ENCODE measurements around the gene PRR5L.
A peak's percentile ranks its signal among the peaks of the same experiment; 100 is the strongest.

PRR5L gene

GRCh38 chr11:36417154-36417553, 121.1 kb downstream of the PRR5L start:
- Mint-ChIP-seq H3K36me3 (ENCODE audit: insufficient read depth) (peaks cover 49% of the 10 kb centered on the region), H3K27me3 (no peaks in the 10 kb centered on the region), H3K4me3 (peak overlapping the region; percentile 21), H3K9me3 (no peaks in the 10 kb centered on the region), H3K4me1 (peaks cover 83% of the 10 kb centered on the region), H3K27ac (ENCODE audit: low read depth) (peak overlapping the region; percentile 10)
- ATAC-seq (replicated peaks; ENCODE audit: extremely low read depth, poor library complexity, severe bottlenecking) = no peak
- no peak for DNase-seq (ENCODE audit: low spot score in 2 of 2)

DNA sequence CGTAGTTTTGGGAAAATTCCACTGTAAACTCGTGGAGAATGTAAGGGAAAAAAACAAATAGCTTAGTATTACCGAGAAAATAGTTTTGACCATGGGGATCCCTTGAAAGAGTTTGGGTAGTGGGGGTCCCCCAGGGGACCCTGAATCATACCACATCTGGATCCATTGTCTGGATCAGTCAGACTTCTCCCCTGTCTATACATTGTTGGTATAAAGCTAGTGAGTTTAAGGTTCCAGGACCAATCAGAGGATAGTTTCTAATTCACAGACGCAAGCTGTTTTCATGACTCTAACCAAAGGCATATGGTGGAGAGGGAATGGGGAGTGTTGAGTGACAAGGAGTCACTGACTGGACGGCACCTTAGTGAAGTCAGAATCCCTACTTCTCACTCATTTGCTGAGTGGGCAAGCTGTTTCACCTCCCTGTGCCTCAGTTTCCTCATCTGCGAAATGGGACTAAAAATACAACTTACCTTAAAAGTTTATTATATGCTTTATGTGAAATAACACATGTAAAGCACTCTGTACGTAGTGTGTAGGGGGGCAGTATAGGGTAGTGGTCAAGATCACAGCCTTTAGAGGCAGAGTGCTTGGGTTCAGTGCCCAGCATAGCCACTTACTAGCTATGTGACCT, 123.8 kb downstream of the PRR5L start:
- H3K27me3 Mint-ChIP-seq = no peaks in the 10 kb centered on the region
- H3K36me3 Mint-ChIP-seq (ENCODE audit: insufficient read depth) = peaks cover 64% of the 10 kb centered on the region
- DNase-seq (ENCODE audit: low spot score in 2 of 2) = no peak
- ATAC-seq (replicated peaks; ENCODE audit: extremely low read depth, poor library complexity, severe bottlenecking) = no peak
- H3K27ac Mint-ChIP-seq (ENCODE audit: low read depth) = peak overlapping the region; percentile 94
- H3K4me3 Mint-ChIP-seq = peak overlapping the region; percentile 73
- H3K4me1 Mint-ChIP-seq = peaks cover 92% of the 10 kb centered on the region
- no peaks in the 10 kb centered on the region for H3K9me3 Mint-ChIP-seq

- ATAC-seq (replicated peaks; ENCODE audit: extremely low read depth, poor library complexity, severe bottlenecking) = no peak
- peak overlapping the region; percentile 94 for H3K27ac Mint-ChIP-seq (ENCODE audit: low read depth)
- H3K27me3 Mint-ChIP-seq = no peaks in the 10 kb centered on the region
- H3K9me3 Mint-ChIP-seq = no peaks in the 10 kb centered on the region
- peaks cover 90% of the 10 kb centered on the region for H3K4me1 Mint-ChIP-seq
- DNase-seq (ENCODE audit: low spot score in 2 of 2) = no peak
- H3K36me3 Mint-ChIP-seq (ENCODE audit: insufficient read depth) = peaks cover 77% of the 10 kb centered on the region
- peak overlapping the region; percentile 73 for H3K4me3 Mint-ChIP-seq
Observed at GRCh38 chr11:36421546-36422155, 125.6 kb downstream of the PRR5L start.

- ATAC-seq (replicated peaks; ENCODE audit: extremely low read depth, poor library complexity, severe bottlenecking) = no peak
- DNase-seq (ENCODE audit: low spot score in 2 of 2) = no peak
- Mint-ChIP-seq H3K27ac (ENCODE audit: low read depth) (peak overlapping the region; percentile 90), H3K4me1 (peaks cover 74% of the 10 kb centered on the region), H3K9me3 (no peaks in the 10 kb centered on the region), H3K27me3 (no peaks in the 10 kb centered on the region), H3K4me3 (peak overlapping the region; percentile 51), H3K36me3 (ENCODE audit: insufficient read depth) (peaks cover 70% of the 10 kb centered on the region)
Observed at GRCh38 chr11:36425561-36426081, 129.5 kb downstream of the PRR5L start.

DNA sequence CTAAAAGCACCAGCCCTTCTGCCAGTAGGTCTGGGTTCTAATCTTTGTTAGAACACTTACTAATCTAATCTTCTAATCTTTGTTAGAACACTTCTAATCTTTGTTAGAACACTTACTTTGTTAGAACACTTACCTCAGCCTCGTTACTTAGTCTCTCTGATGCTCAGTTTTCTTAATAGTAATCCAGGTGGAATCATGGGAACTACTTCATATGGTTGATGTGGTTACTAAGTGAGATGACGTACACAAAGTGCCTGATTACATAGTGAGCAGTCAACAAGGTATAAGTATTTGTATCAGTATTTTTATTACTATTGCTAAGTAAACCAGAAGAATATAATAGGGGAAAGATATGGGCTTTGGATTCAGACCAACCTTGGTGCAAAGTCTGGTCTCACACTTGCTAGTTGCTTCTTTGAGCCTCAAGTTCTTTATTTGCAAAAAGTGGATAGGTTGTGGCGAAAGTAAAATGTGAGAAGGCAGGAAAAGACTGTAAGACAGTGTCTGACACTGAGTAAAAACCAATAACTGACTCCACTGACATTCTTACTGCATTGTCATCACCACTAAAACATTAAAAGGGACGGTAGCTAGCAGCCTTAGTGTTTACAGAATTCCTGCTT, 130.2 kb downstream of the PRR5L start:
- H3K36me3 Mint-ChIP-seq (ENCODE audit: insufficient read depth) = peaks cover 64% of the 10 kb centered on the region
- ATAC-seq (replicated peaks; ENCODE audit: extremely low read depth, poor library complexity, severe bottlenecking) (peak; percentile 80), DNase-seq (ENCODE audit: low spot score in 2 of 2) (no peak)
- no peaks in the 10 kb centered on the region for H3K9me3 Mint-ChIP-seq
- peaks cover 72% of the 10 kb centered on the region for H3K4me1 Mint-ChIP-seq
- peak overlapping the region; percentile 90 for H3K27ac Mint-ChIP-seq (ENCODE audit: low read depth)
- H3K4me3 Mint-ChIP-seq = peak overlapping the region; percentile 51
- H3K27me3 Mint-ChIP-seq = no peaks in the 10 kb centered on the region

DNA sequence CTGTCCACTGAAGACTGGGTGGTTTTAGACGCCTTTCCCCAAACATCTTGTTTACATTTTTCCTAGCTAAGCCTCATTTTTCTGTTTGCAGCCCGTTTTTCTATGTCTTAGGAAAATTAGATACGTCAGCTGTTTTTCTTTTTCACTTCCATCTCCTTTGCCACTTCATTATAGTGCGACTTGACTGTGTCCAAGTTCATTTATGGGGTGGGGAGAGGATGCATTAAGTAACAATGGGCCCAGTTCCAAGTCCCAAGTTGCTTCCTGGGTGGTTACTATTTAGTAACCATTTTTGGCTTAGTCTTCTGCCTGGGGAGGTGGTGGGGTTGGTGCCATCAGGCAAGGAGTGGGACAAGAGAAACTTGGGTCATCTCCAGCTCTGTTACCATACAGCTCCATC, 131.0 kb downstream of the PRR5L start:
- H3K4me1 Mint-ChIP-seq = peaks cover 72% of the 10 kb centered on the region

GRCh38 chr11:36427876-36428275, 131.8 kb downstream of the PRR5L start:
- Mint-ChIP-seq H3K27me3 (no peaks in the 10 kb centered on the region), H3K9me3 (no peaks in the 10 kb centered on the region), H3K4me1 (peaks cover 69% of the 10 kb centered on the region), H3K27ac (ENCODE audit: low read depth) (no peak overlapping the region), H3K4me3 (no peak overlapping the region), H3K36me3 (ENCODE audit: insufficient read depth) (peaks cover 61% of the 10 kb centered on the region)
- ATAC-seq (replicated peaks; ENCODE audit: extremely low read depth, poor library complexity, severe bottlenecking) (no peak), DNase-seq (ENCODE audit: low spot score in 2 of 2) (no peak)

More for the DNA sequence above, 131.0 kb downstream of the PRR5L start:
- no peaks in the 10 kb centered on the region for H3K9me3 Mint-ChIP-seq
- H3K36me3 Mint-ChIP-seq (ENCODE audit: insufficient read depth) = peaks cover 61% of the 10 kb centered on the region
- no peaks in the 10 kb centered on the region for H3K27me3 Mint-ChIP-seq
- H3K4me3 Mint-ChIP-seq = peak overlapping the region; percentile 32
- DNase-seq (ENCODE audit: low spot score in 2 of 2) (no peak), ATAC-seq (replicated peaks; ENCODE audit: extremely low read depth, poor library complexity, severe bottlenecking) (no peak)
- peak overlapping the region; percentile 90 for H3K27ac Mint-ChIP-seq (ENCODE audit: low read depth)

- H3K4me3 Mint-ChIP-seq = no peak overlapping the region
- peaks cover 58% of the 10 kb centered on the region for H3K4me1 Mint-ChIP-seq
- no peaks in the 10 kb centered on the region for H3K27me3 Mint-ChIP-seq
- H3K27ac Mint-ChIP-seq (ENCODE audit: low read depth) = peak overlapping the region; percentile 46
- no peaks in the 10 kb centered on the region for H3K9me3 Mint-ChIP-seq
- no peak for DNase-seq (ENCODE audit: low spot score in 2 of 2)
- H3K36me3 Mint-ChIP-seq (ENCODE audit: insufficient read depth) = peaks cover 56% of the 10 kb centered on the region
- ATAC-seq (replicated peaks; ENCODE audit: extremely low read depth, poor library complexity, severe bottlenecking) = peak; percentile 28
Observed at GRCh38 chr11:36431429-36432092, 135.5 kb downstream of the PRR5L start.

- H3K4me3 Mint-ChIP-seq = no peak overlapping the region
- H3K36me3 Mint-ChIP-seq (ENCODE audit: insufficient read depth) = peaks cover 55% of the 10 kb centered on the region
- H3K9me3 Mint-ChIP-seq = no peaks in the 10 kb centered on the region
- DNase-seq (ENCODE audit: low spot score in 2 of 2) (no peak), ATAC-seq (replicated peaks; ENCODE audit: extremely low read depth, poor library complexity, severe bottlenecking) (no peak)
- peaks cover 58% of the 10 kb centered on the region for H3K4me1 Mint-ChIP-seq
- H3K27me3 Mint-ChIP-seq = no peaks in the 10 kb centered on the region
- peak overlapping the region; percentile 46 for H3K27ac Mint-ChIP-seq (ENCODE audit: low read depth)
Observed at GRCh38 chr11:36432093-36432469, 136.0 kb downstream of the PRR5L start.

DNA sequence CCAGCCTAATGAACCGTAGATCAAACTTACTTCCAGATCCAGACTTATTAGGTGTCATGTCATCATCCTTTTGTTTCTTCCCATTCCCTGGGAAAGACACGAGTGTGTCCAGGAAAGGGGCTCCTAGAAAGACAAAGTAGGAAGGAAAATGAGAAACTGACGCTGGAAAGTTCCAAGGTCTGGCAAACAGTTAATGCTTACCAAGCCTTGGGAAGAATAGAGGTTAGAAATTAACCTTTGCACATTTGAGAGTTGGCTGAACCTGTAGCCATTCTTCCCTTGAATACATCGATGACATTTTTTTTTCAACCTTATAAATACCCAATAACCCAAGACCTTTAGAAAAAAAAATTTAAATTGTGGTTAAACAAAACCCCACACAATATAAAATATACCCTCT, 136.7 kb downstream of the PRR5L start:
- Mint-ChIP-seq H3K4me1 (peaks cover 53% of the 10 kb centered on the region), H3K36me3 (ENCODE audit: insufficient read depth) (peaks cover 52% of the 10 kb centered on the region), H3K27me3 (no peaks in the 10 kb centered on the region), H3K4me3 (no peak overlapping the region), H3K9me3 (no peaks in the 10 kb centered on the region), H3K27ac (ENCODE audit: low read depth) (no peak overlapping the region)
- DNase-seq (ENCODE audit: low spot score in 2 of 2) = no peak
- no peak for ATAC-seq (replicated peaks; ENCODE audit: extremely low read depth, poor library complexity, severe bottlenecking)

- H3K4me3 Mint-ChIP-seq = no peak overlapping the region
- H3K4me1 Mint-ChIP-seq = peaks cover 57% of the 10 kb centered on the region
- no peaks in the 10 kb centered on the region for H3K9me3 Mint-ChIP-seq
- peaks cover 51% of the 10 kb centered on the region for H3K36me3 Mint-ChIP-seq (ENCODE audit: insufficient read depth)
- no peak overlapping the region for H3K27ac Mint-ChIP-seq (ENCODE audit: low read depth)
- no peak for ATAC-seq (replicated peaks; ENCODE audit: extremely low read depth, poor library complexity, severe bottlenecking)
- no peak for DNase-seq (ENCODE audit: low spot score in 2 of 2)
- H3K27me3 Mint-ChIP-seq = no peaks in the 10 kb centered on the region
Observed at GRCh38 chr11:36436064-36436463, 140.0 kb downstream of the PRR5L start.

DNA sequence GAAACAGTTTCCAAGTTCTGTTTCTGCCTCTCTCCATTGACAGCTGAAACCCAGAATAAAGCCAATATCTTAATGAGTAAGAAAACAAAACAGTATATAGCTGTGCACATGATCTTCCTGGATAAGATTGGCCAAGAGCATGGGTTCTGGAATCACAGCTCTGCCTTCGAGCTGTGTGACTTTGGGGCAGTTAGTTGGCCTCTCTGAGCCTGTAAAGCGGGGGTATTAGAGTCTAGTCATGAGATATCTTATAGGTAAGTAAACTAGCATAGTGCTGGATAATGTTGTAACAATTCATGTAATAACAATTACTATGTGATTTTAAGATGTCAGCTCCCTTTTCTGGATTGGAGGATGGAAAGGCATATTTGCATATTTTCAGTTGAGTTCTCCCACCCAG, 140.5 kb downstream of the PRR5L start:
- peak overlapping the region; percentile 10 for H3K27ac Mint-ChIP-seq (ENCODE audit: low read depth)
- no peaks in the 10 kb centered on the region for H3K9me3 Mint-ChIP-seq
- H3K36me3 Mint-ChIP-seq (ENCODE audit: insufficient read depth) = peaks cover 51% of the 10 kb centered on the region
- H3K4me3 Mint-ChIP-seq = no peak overlapping the region
- H3K27me3 Mint-ChIP-seq = no peaks in the 10 kb centered on the region
- no peak for ATAC-seq (replicated peaks; ENCODE audit: extremely low read depth, poor library complexity, severe bottlenecking)
- peaks cover 58% of the 10 kb centered on the region for H3K4me1 Mint-ChIP-seq
- DNase-seq (ENCODE audit: low spot score in 2 of 2) = no peak
